HEK293 (cell line): ENCODE data around the gene TRAPPC5.

Source experiments
- CTCF ChIA-PET: fragments of 350-600 bp; formaldehyde crosslinking; extraction: SDS; loops from one replicate; lab custom pipeline; 2021; ENCODE audit warnings: antibody characterized with exemption; lab: Yijun Ruan, JAX
- POLR2A ChIA-PET: fragments of 300-600 bp; formaldehyde crosslinking; extraction: SDS; loops from one replicate; lab custom pipeline; 2020; ENCODE audit warnings: antibody characterized with exemption, inconsistent platforms; lab: Yijun Ruan, JAX
- H3K27ac ChIP-seq: fragments of 200-500 bp; sonication (Bioruptor generic); 2 replicates; pipeline ENCODE4 v1.5.1; 2014; ENCODE audit warnings: low read depth, low read length, control low read depth, inconsistent platforms; ENCODE audit errors: extremely low read depth
- H3K36me3 ChIP-seq, 2 experiments: fragments of 200-500 bp in 1 of 2; sonication (Bioruptor generic) in 1 of 2; 1 replicate in 1 of 2; 2 replicates in 1 of 2; pipeline ENCODE4 v1.5.1; 2014 to 2017; ENCODE audit warnings: inconsistent platforms in 2 of 2, low read length in 2 of 2; ENCODE audit not compliant: control insufficient read depth in 2 of 2, insufficient read depth in 1 of 2
- H3K4me1 ChIP-seq: fragments of 200-500 bp; sonication (Bioruptor generic); 2 replicates; pipeline ENCODE4 v1.5.1; 2014; ENCODE audit warnings: mild to moderate bottlenecking, low read length, inconsistent platforms; ENCODE audit not compliant: control insufficient read depth, insufficient read depth
- H3K4me3 ChIP-seq: 2 replicates; pipeline ENCODE4 v1.5.1; 2011; ENCODE audit warnings: low read depth, mild to moderate bottlenecking, control low read depth, low read length, moderate library complexity
- H3K9me3 ChIP-seq: fragments of 200-500 bp; sonication (Bioruptor generic); 2 replicates; pipeline ENCODE4 v1.5.1; 2014; ENCODE audit warnings: low read depth, low read length, inconsistent platforms; ENCODE audit not compliant: control insufficient read depth, insufficient read depth
- EGR2 ChIP-seq: fragments of 450-650 bp; formaldehyde crosslinking; IDR thresholded peaks from 2 replicates; pipeline ENCODE4 v1.5.1; 2016; ENCODE audit warnings: low read depth, missing biosample characterization, missing genetic modification characterization
- PRDM4 ChIP-seq: fragments of 450-650 bp; formaldehyde crosslinking; IDR thresholded peaks from 2 replicates; pipeline ENCODE4 v1.5.1; 2017; ENCODE audit warnings: missing biosample characterization, missing genetic modification characterization
- SALL2 ChIP-seq: fragments of 450-650 bp; formaldehyde crosslinking; IDR thresholded peaks from 2 replicates; pipeline ENCODE4 v1.5.0; 2017; ENCODE audit warnings: missing biosample characterization, mild to moderate bottlenecking, missing genetic modification characterization, borderline replicate concordance
- SCRT2 ChIP-seq: fragments of 450-650 bp; formaldehyde crosslinking; IDR thresholded peaks from 2 replicates; pipeline ENCODE4 v1.5.1; 2016; ENCODE audit warnings: missing biosample characterization, missing genetic modification characterization
- SP2 ChIP-seq: fragments of 450-650 bp; formaldehyde crosslinking; IDR thresholded peaks from 2 replicates; pipeline ENCODE4 v1.5.1; 2016; ENCODE audit warnings: missing biosample characterization, missing genetic modification characterization
- SP3 ChIP-seq: fragments of 450-650 bp; formaldehyde crosslinking; IDR thresholded peaks from 2 replicates; pipeline ENCODE4 v1.5.1; 2016; ENCODE audit warnings: missing biosample characterization, missing genetic modification characterization
- ZBTB44 ChIP-seq: fragments of 450-650 bp; IDR thresholded peaks from 2 replicates; pipeline ENCODE4 v1.5.1; 2018; ENCODE audit warnings: missing biosample characterization, mild to moderate bottlenecking, missing genetic modification characterization
- ZFHX2 ChIP-seq: fragments of 450-650 bp; formaldehyde crosslinking; conservative IDR thresholded peaks from 2 replicates; pipeline ENCODE4 v1.5.1; 2016; ENCODE audit warnings: missing biosample characterization, missing genetic modification characterization
- ZNF10 ChIP-seq: fragments of 450-650 bp; formaldehyde crosslinking; IDR thresholded peaks from 2 replicates; pipeline ENCODE4 v1.5.1; 2017; ENCODE audit warnings: missing biosample characterization, missing genetic modification characterization
- ZNF223 ChIP-seq: fragments of 450-650 bp; formaldehyde crosslinking; IDR thresholded peaks from 2 replicates; pipeline ENCODE4 v1.5.1; 2016; ENCODE audit warnings: missing biosample characterization, missing genetic modification characterization
- ZNF341 ChIP-seq: fragments of 450-650 bp; formaldehyde crosslinking; IDR thresholded peaks from 2 replicates; pipeline ENCODE4; 2016; ENCODE audit warnings: low read depth, missing biosample characterization, missing genetic modification characterization
- ZNF391 ChIP-seq: fragments of 450-650 bp; formaldehyde crosslinking; IDR thresholded peaks from 2 replicates; pipeline ENCODE4 v1.5.1; 2016; ENCODE audit warnings: low read depth, missing biosample characterization, missing genetic modification characterization, borderline replicate concordance
- ZNF433 ChIP-seq: fragments of 450-650 bp; formaldehyde crosslinking; IDR thresholded peaks from 2 replicates; pipeline ENCODE4 v1.5.1; 2016; ENCODE audit warnings: missing biosample characterization, missing genetic modification characterization, low read depth
- ZNF560 ChIP-seq: fragments of 450-650 bp; formaldehyde crosslinking; IDR thresholded peaks from 2 replicates; pipeline ENCODE4 v1.5.1; 2017; ENCODE audit warnings: missing biosample characterization, missing genetic modification characterization, borderline replicate concordance
- TF ChIP-seq, protein P1 (sequence below): fragments of 450-650 bp; formaldehyde crosslinking; IDR thresholded peaks from 2 replicates; pipeline ENCODE4; 2016; ENCODE audit warnings: missing biosample characterization, missing genetic modification characterization
- TF ChIP-seq, protein P2 (sequence below): sonication (generic); formaldehyde crosslinking; IDR thresholded peaks from 2 replicates; pipeline ENCODE4 v1.8.1; 2022; ENCODE audit warnings: mild to moderate bottlenecking, moderate library complexity, missing genetic modification reagents

TRAPPC5 gene

GRCh38 chr19:7655581-7655980, 25.1 kb upstream of the TRAPPC5 start:
- ChIA-PET CTCF (interaction anchor here (0.6 kb wide), 1 partner anchor 696 kb away, joined by 6 read pairs; no protein-coding TSS in a partner anchor), POLR2A (no interaction called here)
- Histone ChIP-seq H3K4me1 (no peaks in the 10 kb centered on the region), H3K4me3 (no peak overlapping the region), H3K9me3 (no peaks in the 10 kb centered on the region), H3K36me3 (no peaks in the 10 kb centered on the region), H3K27ac (no peak overlapping the region)
- no peak for TF ChIP-seq SALL2 (tag by site-specific recombination)
- TF ChIP-seq SCRT2 (tag by site-specific recombination): no peak
- no peak for TF ChIP-seq ZBTB44 (tag by site-specific recombination)

DNA sequence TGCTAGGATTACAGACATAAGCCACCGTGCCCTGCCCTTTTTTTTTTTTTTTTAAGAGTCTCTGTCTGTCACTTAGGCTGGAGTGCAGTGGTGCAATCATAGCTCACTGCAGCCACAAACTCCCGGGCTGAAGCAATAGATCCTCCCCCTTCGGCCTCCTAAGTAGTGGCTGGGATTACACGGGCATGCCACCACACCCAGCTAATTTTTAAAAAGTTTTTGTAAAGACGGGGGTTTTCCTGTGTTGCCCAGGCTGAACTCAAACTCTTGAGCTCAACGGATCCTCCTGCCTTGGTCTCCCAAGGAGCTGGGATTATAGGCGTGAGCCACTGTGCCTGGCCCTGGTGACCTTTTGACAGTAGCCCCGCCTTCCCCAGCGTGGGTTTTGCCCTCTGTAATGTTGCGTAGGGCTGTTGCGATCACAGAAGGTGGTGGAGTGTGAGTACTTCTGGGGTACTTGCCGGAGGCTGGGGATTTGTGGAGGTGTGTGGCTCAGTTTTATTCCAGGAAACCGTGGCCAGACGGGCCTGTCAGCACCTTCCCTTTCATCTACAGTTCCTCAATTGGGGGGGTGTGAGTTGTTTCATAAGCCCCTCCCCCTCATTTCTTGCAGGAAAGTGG, 23.4 kb upstream of the TRAPPC5 start:
- 0 out of 2 replicates have a peak, but pooled peaks have one; percentile 15 for TF ChIP-seq EGR2
- no peak for TF ChIP-seq ZNF560
- TF ChIP-seq ZFHX2 (tag by site-specific recombination): peak; percentile 35; the same call in 1 of the 2 replicates
- TF ChIP-seq ZNF341 (tag by site-specific recombination): no peak
- H3K36me3 ChIP-seq: no peaks in the 10 kb centered on the region
- H3K4me1 ChIP-seq: no peaks in the 10 kb centered on the region
- ChIA-PET CTCF (interaction anchor here (0.6 to 1.3 kb wide), 3 partner anchors 89 to 288 kb away, joined by 3 to 6 read pairs (median 3); no protein-coding TSS in a partner anchor), POLR2A (no interaction called here)
- H3K27ac ChIP-seq: no peak overlapping the region
- no peaks in the 10 kb centered on the region for H3K9me3 ChIP-seq
- H3K4me3 ChIP-seq: no peak overlapping the region

- Histone ChIP-seq H3K36me3 (no peaks in the 10 kb centered on the region), H3K4me1 (no peaks in the 10 kb centered on the region), H3K9me3 (no peaks in the 10 kb centered on the region), H3K4me3 (no peak overlapping the region), H3K27ac (no peak overlapping the region)
- ChIA-PET POLR2A (no interaction called here), CTCF (interaction anchor here (0.6 to 1.3 kb wide), 5 partner anchors 23 to 317 kb away, joined by 3 to 4 read pairs (median 3); partner anchors contain the start of gene TRAPPC5)
- TF ChIP-seq ZNF433 (tag by site-specific recombination) (no peak), SCRT2 (tag by site-specific recombination) (0 out of 2 replicates have a peak, but pooled peaks have one; percentile 39), PRDM4 (tag by site-specific recombination) (peak; percentile 86), SP2 (tag by site-specific recombination) (peak; percentile 41), SP3 (tag by site-specific recombination) (no peak), ZNF223 (tag by site-specific recombination) (no peak), ZNF391 (no peak), ZNF10 (no peak)
- TF ChIP-seq, protein P1, sequence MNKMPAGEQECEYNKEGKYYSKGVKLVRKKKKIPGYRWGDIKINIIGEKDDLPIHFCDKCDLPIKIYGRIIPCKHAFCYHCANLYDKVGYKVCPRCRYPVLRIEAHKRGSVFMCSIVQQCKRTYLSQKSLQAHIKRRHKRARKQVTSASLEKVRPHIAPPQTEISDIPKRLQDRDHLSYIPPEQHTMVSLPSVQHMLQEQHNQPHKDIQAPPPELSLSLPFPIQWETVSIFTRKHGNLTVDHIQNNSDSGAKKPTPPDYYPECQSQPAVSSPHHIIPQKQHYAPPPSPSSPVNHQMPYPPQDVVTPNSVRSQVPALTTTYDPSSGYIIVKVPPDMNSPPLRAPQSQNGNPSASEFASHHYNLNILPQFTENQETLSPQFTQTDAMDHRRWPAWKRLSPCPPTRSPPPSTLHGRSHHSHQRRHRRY (tag by site-specific recombination): no peak
- TF ChIP-seq, protein P2, sequence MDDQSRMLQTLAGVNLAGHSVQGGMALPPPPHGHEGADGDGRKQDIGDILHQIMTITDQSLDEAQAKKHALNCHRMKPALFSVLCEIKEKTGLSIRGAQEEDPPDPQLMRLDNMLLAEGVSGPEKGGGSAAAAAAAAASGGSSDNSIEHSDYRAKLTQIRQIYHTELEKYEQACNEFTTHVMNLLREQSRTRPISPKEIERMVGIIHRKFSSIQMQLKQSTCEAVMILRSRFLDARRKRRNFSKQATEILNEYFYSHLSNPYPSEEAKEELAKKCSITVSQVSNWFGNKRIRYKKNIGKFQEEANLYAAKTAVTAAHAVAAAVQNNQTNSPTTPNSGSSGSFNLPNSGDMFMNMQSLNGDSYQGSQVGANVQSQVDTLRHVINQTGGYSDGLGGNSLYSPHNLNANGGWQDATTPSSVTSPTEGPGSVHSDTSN: no peak
Observed at GRCh38 chr19:7658219-7658686, 22.4 kb upstream of the TRAPPC5 start.
